Measurements from ENCODE around the gene COX6A1.

DNA sequence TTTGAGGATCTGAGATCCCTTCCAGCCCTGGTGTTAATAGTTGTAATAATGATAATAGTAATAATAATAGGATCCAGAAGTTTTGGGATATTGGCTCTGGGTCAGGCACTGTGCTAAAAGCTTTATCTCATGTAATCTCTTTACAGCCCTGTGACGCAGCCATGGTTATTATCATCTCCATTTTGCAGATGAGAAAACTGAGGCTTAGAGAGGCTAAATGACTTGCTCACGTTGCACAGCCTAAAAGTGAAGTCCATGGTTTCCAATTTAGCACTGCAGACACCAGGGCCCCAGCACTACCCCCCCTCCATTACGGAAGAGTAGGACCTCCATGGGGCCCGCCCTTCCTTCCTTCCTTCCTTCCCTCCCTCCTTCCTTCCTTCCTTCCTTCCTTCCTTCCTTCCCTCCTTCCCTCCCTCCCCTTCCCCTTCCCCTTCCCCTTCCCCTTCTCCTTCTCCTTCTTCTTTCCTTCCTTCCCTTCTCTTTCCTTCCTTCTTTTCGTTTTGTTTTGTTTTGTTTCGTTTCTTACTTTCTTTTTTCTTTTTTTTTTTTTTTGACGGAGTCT is 14.9 kb upstream of the COX6A1 start:
- TF ChIP-seq, protein P1, sequence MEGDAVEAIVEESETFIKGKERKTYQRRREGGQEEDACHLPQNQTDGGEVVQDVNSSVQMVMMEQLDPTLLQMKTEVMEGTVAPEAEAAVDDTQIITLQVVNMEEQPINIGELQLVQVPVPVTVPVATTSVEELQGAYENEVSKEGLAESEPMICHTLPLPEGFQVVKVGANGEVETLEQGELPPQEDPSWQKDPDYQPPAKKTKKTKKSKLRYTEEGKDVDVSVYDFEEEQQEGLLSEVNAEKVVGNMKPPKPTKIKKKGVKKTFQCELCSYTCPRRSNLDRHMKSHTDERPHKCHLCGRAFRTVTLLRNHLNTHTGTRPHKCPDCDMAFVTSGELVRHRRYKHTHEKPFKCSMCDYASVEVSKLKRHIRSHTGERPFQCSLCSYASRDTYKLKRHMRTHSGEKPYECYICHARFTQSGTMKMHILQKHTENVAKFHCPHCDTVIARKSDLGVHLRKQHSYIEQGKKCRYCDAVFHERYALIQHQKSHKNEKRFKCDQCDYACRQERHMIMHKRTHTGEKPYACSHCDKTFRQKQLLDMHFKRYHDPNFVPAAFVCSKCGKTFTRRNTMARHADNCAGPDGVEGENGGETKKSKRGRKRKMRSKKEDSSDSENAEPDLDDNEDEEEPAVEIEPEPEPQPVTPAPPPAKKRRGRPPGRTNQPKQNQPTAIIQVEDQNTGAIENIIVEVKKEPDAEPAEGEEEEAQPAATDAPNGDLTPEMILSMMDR (IDR thresholded peaks at IDR 0.05; ENCODE audit: poor library complexity, severe bottlenecking), result no peak
- TF ChIP-seq POLR2AphosphoS5 (IDR thresholded peaks at IDR 0.05) (no peak), RAD21 (conservative IDR thresholded peaks at IDR 0.05) (no peak), MXI1 (conservative IDR thresholded peaks at IDR 0.05; ENCODE audit: poor library complexity, severe bottlenecking) (no peak)
- TF ChIP-seq, protein P2, sequence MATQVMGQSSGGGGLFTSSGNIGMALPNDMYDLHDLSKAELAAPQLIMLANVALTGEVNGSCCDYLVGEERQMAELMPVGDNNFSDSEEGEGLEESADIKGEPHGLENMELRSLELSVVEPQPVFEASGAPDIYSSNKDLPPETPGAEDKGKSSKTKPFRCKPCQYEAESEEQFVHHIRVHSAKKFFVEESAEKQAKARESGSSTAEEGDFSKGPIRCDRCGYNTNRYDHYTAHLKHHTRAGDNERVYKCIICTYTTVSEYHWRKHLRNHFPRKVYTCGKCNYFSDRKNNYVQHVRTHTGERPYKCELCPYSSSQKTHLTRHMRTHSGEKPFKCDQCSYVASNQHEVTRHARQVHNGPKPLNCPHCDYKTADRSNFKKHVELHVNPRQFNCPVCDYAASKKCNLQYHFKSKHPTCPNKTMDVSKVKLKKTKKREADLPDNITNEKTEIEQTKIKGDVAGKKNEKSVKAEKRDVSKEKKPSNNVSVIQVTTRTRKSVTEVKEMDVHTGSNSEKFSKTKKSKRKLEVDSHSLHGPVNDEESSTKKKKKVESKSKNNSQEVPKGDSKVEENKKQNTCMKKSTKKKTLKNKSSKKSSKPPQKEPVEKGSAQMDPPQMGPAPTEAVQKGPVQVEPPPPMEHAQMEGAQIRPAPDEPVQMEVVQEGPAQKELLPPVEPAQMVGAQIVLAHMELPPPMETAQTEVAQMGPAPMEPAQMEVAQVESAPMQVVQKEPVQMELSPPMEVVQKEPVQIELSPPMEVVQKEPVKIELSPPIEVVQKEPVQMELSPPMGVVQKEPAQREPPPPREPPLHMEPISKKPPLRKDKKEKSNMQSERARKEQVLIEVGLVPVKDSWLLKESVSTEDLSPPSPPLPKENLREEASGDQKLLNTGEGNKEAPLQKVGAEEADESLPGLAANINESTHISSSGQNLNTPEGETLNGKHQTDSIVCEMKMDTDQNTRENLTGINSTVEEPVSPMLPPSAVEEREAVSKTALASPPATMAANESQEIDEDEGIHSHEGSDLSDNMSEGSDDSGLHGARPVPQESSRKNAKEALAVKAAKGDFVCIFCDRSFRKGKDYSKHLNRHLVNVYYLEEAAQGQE (IDR thresholded peaks at IDR 0.05; ENCODE audit: borderline replicate concordance), result no peak

Measured in neural cell (in vitro differentiated cells).